Activated gamma-delta T cell treated with anti-CD3 and anti-CD28 coated beads, Interleukin-2, amount 50 U/mL, for 16 hours (primary cell): ENCODE measurements around the gene PLA2G4D.

Experiments used
- DNase-seq: peaks from one replicate; pipeline ENCODE4 v3.0.0-alpha.2; 2020; ENCODE audit warnings: low read depth

The PLA2G4D gene

GRCh38 chr15:42018306-42019224, 75.8 kb downstream of the PLA2G4D start:
- DNase-seq, result no peak
